ENCODE measurements around the gene RASA4B. TPM values are rescaled to one million over a fixed set of nuclear protein-coding genes. Genes with fewer than 3 reads are reported as not detected.
"Not testable (repeated sequence)": the region's sequence is repeated elsewhere in the genome, so short reads cannot be mapped to it uniquely, and the experiment has no call there.

RASA4B gene
- 17.1 and 20.3 TPM in 2 replicates for total RNA-seq

DNA sequence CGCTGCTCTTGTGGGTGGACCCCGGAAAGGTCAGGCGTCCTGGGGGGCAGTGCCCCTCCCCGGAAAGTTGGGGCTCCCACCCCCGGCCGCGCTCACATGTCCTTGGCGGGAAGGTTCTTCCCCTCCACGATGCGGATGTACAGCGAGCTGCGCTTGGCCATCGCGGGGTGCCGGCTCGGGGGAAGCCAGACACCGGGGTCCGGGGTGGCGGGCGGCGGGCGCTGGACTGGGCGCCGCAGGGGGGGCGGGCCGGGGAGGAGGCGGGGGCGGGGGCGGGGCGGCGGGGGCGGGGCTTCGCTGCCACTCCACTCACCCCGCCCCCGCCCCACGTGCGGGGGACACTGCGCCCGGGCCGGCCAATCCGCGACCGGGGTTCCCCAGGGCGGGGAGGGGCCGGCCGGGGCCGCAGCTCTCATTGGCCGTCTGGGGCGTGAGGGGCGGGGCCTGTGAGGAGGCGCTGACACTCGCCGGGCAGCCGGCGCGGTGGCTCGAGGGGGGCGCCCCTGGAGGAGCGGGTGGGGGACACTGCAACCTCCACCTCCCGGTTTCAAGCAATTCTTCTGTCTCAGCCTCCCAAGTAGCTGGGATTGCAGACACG is at the start of gene RASA4B:
RASA4B (minus strand) TSS at position 228 of the 598 bp plus-strand sequence; CDS start at position 161, 67 bp downstream.
- H3K4me1 Mint-ChIP-seq (ENCODE audit: low read depth); H3K27ac Mint-ChIP-seq; H3K36me3 Mint-ChIP-seq (ENCODE audit: low read depth); H3K27me3 Mint-ChIP-seq (ENCODE audit: low read depth); DNase-seq (ENCODE audit: low spot score); intact Hi-C loops (cut with micrococcal nuclease); H3K9me3 Mint-ChIP-seq: not testable (repeated sequence)
- H3K4me3 Mint-ChIP-seq (ENCODE audit: low read depth), result peak within 1 kb of the TSS; percentile 62

DNA sequence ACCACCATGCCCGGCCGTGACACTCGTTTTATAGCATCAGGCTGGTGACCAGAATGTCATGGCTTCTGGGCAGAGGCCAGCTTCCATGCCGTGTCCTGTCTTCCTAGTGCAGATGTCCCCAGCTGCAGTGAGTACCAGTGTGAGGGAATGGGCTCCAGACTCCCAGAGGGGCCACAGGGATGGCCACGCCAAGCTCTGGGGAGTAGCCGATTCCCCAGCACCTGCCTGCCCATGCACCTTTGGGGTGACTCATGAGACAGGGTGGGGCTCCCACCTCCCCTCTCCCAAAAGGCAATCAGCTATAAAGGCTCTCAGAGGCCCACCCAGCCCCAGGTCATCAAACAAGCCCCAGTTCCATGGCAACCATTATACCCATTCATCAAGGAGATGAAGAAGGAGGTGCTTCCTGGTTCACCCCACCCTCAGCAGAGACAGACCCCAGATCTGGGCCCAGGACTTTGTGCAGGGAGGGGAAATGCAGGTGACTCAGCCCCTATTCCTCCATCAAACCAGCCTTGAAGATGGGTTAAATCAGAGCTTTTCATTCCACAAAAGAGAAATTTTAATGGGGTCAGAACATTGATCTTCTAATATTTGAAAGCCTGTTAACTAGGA is 33.3 kb upstream of the RASA4B start, which contains the start of gene SPDYE2:
SPDYE2 (plus strand) TSS at position 419 of the 615 bp plus-strand sequence. CDS start 2,030 bp downstream, outside the sequence.
- H3K4me3 Mint-ChIP-seq (ENCODE audit: low read depth); H3K4me1 Mint-ChIP-seq (ENCODE audit: low read depth); H3K27ac Mint-ChIP-seq; H3K36me3 Mint-ChIP-seq (ENCODE audit: low read depth); H3K9me3 Mint-ChIP-seq; intact Hi-C loops (cut with micrococcal nuclease); H3K27me3 Mint-ChIP-seq (ENCODE audit: low read depth); DNase-seq (ENCODE audit: low spot score): not testable (repeated sequence)

- H3K9me3 Mint-ChIP-seq; DNase-seq (ENCODE audit: low spot score); H3K36me3 Mint-ChIP-seq (ENCODE audit: low read depth); H3K27ac Mint-ChIP-seq; H3K27me3 Mint-ChIP-seq (ENCODE audit: low read depth); H3K4me3 Mint-ChIP-seq (ENCODE audit: low read depth); intact Hi-C loops (cut with micrococcal nuclease); H3K4me1 Mint-ChIP-seq (ENCODE audit: low read depth): not testable (repeated sequence)
Measured at GRCh38 chr7:102546353-102546752, 28.8 kb upstream of the RASA4B start.

GRCh38 chr7:102545288-102545687 is 27.7 kb upstream of the RASA4B start:
- H3K9me3 Mint-ChIP-seq; H3K27me3 Mint-ChIP-seq (ENCODE audit: low read depth); H3K27ac Mint-ChIP-seq; DNase-seq (ENCODE audit: low spot score); H3K36me3 Mint-ChIP-seq (ENCODE audit: low read depth); intact Hi-C loops (cut with micrococcal nuclease); H3K4me1 Mint-ChIP-seq (ENCODE audit: low read depth); H3K4me3 Mint-ChIP-seq (ENCODE audit: low read depth): not testable (repeated sequence)

GRCh38 chr7:102544372-102544771 is 26.8 kb upstream of the RASA4B start:
- H3K36me3 Mint-ChIP-seq (ENCODE audit: low read depth); H3K27me3 Mint-ChIP-seq (ENCODE audit: low read depth); DNase-seq (ENCODE audit: low spot score); H3K4me3 Mint-ChIP-seq (ENCODE audit: low read depth); H3K4me1 Mint-ChIP-seq (ENCODE audit: low read depth); intact Hi-C loops (cut with micrococcal nuclease); H3K9me3 Mint-ChIP-seq; H3K27ac Mint-ChIP-seq: not testable (repeated sequence)

GRCh38 chr7:102543596-102543995 is 26.0 kb upstream of the RASA4B start, which contains the start of gene UPK3BL2:
Gene UPK3BL2, minus strand, starts transcription at chr7:102543696. Its CDS starts 60 bp downstream, at chr7:102543636.
- H3K4me1 Mint-ChIP-seq (ENCODE audit: low read depth); intact Hi-C loops (cut with micrococcal nuclease); DNase-seq (ENCODE audit: low spot score); H3K36me3 Mint-ChIP-seq (ENCODE audit: low read depth); H3K4me3 Mint-ChIP-seq (ENCODE audit: low read depth); H3K27ac Mint-ChIP-seq; H3K27me3 Mint-ChIP-seq (ENCODE audit: low read depth); H3K9me3 Mint-ChIP-seq: not testable (repeated sequence)

DNA sequence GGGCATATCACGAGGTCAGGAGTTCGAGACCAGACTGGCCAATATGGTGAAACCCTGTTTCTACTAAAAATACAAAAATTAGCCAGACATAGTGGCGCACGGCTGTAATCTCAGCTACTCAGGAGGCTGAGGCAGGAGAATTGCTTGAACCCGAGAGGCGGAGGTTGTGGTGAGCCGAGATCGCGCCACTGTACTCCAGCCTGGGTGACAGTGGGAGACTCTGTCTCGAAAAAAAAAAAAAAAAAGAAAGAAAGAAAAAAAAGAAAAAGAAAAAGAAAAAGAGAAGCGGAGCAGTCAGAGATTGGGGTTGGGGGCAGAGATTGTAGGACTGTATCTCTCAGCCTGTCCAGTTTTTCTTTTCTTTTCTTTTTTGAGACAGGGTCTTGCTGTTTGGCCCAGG is 25.2 kb upstream of the RASA4B start:
- H3K27me3 Mint-ChIP-seq (ENCODE audit: low read depth); H3K36me3 Mint-ChIP-seq (ENCODE audit: low read depth); H3K4me1 Mint-ChIP-seq (ENCODE audit: low read depth); H3K27ac Mint-ChIP-seq; intact Hi-C loops (cut with micrococcal nuclease); H3K4me3 Mint-ChIP-seq (ENCODE audit: low read depth); H3K9me3 Mint-ChIP-seq; DNase-seq (ENCODE audit: low spot score): not testable (repeated sequence)

DNA sequence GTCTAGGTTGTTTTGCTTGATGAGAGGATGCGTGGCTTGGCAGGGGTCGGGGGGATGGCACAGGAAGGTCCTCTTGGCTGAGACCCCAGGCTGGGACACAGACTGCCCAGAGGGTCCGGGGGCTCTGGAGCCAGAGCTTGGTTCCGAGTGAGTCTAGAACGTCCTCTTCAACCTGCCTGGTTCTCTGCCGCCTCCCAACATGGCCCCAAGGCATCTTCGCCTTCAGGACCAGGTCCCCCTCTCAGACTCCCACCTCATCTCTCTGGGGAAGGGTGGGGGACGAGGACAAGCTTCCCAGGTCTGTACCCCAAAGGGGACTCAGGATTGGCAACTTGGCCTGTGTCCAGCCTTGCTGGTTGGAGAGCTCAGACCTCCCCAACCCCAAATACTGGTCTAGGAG is 24.5 kb upstream of the RASA4B start:
- H3K9me3 Mint-ChIP-seq; H3K36me3 Mint-ChIP-seq (ENCODE audit: low read depth); H3K27ac Mint-ChIP-seq; intact Hi-C loops (cut with micrococcal nuclease); H3K4me3 Mint-ChIP-seq (ENCODE audit: low read depth); H3K4me1 Mint-ChIP-seq (ENCODE audit: low read depth); DNase-seq (ENCODE audit: low spot score); H3K27me3 Mint-ChIP-seq (ENCODE audit: low read depth): not testable (repeated sequence)

DNA sequence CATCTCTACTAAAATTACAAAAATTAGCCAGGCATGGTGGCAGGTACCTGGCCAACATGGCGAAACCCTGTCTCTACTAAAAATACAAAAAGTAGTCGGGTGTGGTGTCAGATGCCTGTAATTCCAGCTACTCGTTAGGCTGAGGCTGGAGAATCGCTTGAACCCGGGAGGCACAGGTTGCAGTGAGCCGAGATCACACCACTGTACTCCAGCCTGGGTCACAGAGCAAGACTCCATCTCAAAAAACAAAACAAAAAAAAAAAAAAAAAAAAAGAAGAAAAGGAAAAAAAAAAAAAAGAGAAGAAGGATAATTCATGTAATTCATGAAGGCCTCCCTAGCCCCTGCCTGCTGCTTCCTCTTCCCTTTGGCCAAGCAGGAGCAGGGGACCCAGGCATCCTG is 23.0 kb upstream of the RASA4B start:
- H3K27ac Mint-ChIP-seq; H3K27me3 Mint-ChIP-seq (ENCODE audit: low read depth); intact Hi-C loops (cut with micrococcal nuclease); H3K36me3 Mint-ChIP-seq (ENCODE audit: low read depth); H3K4me3 Mint-ChIP-seq (ENCODE audit: low read depth); DNase-seq (ENCODE audit: low spot score); H3K4me1 Mint-ChIP-seq (ENCODE audit: low read depth); H3K9me3 Mint-ChIP-seq: not testable (repeated sequence)

DNA sequence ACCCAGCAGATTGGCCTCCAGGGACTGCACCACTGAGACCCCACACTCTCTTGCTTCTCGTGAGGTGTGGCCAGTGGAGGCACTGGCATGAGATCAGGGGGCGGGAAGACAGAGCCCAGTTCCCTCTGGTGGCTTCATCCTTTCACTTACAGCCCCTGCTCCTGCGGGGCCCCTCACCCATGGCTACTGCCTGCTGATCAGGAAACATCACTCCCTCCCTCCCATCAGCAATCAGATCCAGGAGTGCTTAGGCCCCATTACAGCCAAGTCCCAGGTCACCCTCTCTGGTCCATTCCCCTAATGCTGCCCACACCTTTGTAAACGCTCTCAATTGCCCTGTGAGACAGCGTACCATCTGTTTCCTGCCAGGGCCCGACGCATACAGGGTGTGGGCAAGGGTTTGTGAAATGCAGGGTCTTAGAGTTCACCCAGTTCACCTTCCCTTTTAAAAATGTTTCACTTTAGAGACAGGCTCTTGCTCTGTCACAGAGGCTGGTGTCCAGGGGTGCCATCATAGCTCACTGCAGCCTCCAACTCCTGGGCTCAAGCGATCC is 17.6 kb upstream of the RASA4B start:
- DNase-seq (ENCODE audit: low spot score); H3K36me3 Mint-ChIP-seq (ENCODE audit: low read depth); H3K27ac Mint-ChIP-seq; H3K9me3 Mint-ChIP-seq; intact Hi-C loops (cut with micrococcal nuclease); H3K4me3 Mint-ChIP-seq (ENCODE audit: low read depth); H3K4me1 Mint-ChIP-seq (ENCODE audit: low read depth); H3K27me3 Mint-ChIP-seq (ENCODE audit: low read depth): not testable (repeated sequence)

DNA sequence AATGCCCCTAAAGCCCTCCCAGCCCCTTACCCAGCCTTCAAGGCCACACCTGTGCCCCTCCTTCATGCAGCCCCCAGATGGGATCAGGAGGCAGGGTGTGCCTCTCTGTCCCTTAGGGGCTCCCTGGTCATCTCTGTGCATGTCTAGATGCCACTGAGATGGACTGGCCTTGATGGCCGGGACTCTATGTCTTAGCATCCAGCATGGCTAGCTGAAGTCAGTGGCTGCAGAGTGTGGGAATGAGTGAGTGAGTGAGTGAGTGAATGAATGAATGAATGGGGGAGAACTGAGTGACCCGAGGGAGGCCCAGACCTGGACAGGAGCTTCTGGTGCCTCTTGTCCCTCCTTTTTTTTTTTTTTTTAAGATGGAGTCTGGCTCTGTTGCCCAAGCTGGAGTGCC is 14.6 kb upstream of the RASA4B start:
- H3K36me3 Mint-ChIP-seq (ENCODE audit: low read depth); H3K4me3 Mint-ChIP-seq (ENCODE audit: low read depth); H3K27me3 Mint-ChIP-seq (ENCODE audit: low read depth); DNase-seq (ENCODE audit: low spot score); H3K27ac Mint-ChIP-seq; H3K9me3 Mint-ChIP-seq; intact Hi-C loops (cut with micrococcal nuclease); H3K4me1 Mint-ChIP-seq (ENCODE audit: low read depth): not testable (repeated sequence)

- intact Hi-C loops (cut with micrococcal nuclease); H3K4me3 Mint-ChIP-seq (ENCODE audit: low read depth); H3K9me3 Mint-ChIP-seq; H3K27me3 Mint-ChIP-seq (ENCODE audit: low read depth); H3K36me3 Mint-ChIP-seq (ENCODE audit: low read depth); DNase-seq (ENCODE audit: low spot score); H3K4me1 Mint-ChIP-seq (ENCODE audit: low read depth); H3K27ac Mint-ChIP-seq: not testable (repeated sequence)
Measured at GRCh38 chr7:102531583-102531982, 14.0 kb upstream of the RASA4B start.
